A673 (cell line): Measurements from ENCODE around the gene ANKS3.

Experiments used
- EZH2 ChIP-seq: fragments of 200-600 bp; sonication (generic); IDR thresholded peaks from 2 replicates; pipeline ENCODE4 v1.6.1; 2017; ENCODE audit warnings: borderline replicate concordance, low read depth, mild to moderate bottlenecking, mixed read lengths, antibody characterized with exemption, low read length; ENCODE audit not compliant: poor library complexity, severe bottlenecking
- TF ChIP-seq, protein P1 (sequence below): fragments of 300-800, 200-600 bp; sonication (generic); conservative IDR thresholded peaks from 2 replicates; pipeline ENCODE4 v1.5.1; 2017; ENCODE audit warnings: low read depth, mild to moderate bottlenecking, antibody characterized with exemption, low read length, moderate library complexity, mixed read lengths

DNA sequence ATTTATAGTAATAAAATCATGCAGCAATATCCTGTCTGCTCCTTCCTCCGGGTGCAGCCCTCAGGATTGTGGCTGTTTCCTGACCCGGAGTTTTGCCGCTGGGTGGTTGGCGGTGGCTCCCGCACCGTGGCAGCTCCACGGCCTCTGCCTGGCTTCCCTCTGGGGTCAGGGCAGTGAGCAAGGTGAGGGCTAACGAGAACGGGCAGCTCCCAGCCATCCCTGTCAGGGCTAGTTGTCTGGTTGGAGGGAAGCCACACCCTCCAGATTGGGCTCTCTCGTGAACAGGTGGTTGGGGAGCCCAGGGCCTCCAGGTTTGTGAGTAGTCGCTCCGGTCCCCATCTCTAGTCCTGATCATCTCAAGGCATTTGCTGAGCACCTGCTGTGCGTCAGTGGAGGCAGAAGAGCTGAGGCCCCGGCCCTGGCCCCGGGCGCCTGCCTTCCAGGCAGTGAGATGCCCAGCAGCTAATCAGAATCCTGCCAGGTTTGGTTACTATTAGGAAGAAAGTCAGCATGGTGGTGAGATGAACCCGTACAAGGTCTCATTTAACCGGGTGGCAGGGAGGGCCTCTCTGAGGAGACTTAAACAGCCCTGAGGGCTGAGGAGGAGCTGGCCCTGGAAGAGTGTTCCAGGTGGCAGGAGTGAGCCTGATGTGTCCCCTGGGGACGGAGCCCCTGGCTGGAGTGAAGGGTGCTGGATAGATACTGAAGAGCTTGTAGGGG lies 43.0 kb downstream of the ANKS3 start:
- TF ChIP-seq, protein P1, sequence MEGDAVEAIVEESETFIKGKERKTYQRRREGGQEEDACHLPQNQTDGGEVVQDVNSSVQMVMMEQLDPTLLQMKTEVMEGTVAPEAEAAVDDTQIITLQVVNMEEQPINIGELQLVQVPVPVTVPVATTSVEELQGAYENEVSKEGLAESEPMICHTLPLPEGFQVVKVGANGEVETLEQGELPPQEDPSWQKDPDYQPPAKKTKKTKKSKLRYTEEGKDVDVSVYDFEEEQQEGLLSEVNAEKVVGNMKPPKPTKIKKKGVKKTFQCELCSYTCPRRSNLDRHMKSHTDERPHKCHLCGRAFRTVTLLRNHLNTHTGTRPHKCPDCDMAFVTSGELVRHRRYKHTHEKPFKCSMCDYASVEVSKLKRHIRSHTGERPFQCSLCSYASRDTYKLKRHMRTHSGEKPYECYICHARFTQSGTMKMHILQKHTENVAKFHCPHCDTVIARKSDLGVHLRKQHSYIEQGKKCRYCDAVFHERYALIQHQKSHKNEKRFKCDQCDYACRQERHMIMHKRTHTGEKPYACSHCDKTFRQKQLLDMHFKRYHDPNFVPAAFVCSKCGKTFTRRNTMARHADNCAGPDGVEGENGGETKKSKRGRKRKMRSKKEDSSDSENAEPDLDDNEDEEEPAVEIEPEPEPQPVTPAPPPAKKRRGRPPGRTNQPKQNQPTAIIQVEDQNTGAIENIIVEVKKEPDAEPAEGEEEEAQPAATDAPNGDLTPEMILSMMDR: no peak
- TF ChIP-seq EZH2: no peak
